Pons (tissue), 1 donor: ENCODE data around the gene NADK2.
A peak's percentile ranks its signal among the peaks of the same experiment; 100 is the strongest.

ENCODE experiments used
- DNase-seq: peaks from one replicate; pipeline ENCODE4 v3.0.0-alpha.2; 2016; ENCODE audit warnings: low spot score

NADK2 gene

DNA sequence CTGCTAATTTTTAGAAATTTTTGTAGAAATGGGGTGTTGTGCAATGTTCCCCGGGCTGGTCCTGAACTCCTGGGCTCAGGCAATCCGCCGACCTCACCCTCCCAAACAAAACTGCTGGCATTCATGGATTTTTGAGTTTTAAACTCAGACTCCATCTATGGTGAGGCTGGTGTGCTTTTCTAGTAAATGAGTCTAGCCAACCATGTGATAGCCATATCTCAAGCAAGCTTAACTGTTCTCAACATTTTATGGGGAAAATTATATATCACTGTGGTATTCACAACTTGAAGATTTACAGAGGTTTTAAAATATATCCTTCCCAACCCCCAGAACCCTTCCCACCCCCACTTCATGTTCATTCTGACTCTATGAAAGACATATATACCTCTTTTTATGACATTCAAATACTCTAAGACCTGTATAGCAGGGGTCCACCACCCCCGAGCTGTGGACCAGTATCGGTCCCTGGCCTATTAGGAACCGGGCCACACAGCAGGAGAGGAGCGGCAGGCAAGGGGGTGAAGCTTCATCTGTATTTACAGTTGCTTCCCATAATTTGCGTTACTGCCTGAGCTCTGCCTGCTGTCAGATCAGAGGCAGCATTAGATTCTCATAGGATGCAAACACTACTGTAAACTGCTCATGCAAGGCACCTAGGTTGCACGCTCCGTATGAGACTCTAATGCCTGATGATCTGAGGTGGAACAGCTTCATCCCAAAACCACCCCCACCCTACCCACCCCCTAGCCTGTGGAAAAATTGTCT, 4.5 kb upstream of the NADK2 start:
- no peak for DNase-seq

- DNase-seq, result no peak
These were observed 2.4 kb upstream of the NADK2 start for GRCh38 chr5:36244076-36244475.

DNA sequence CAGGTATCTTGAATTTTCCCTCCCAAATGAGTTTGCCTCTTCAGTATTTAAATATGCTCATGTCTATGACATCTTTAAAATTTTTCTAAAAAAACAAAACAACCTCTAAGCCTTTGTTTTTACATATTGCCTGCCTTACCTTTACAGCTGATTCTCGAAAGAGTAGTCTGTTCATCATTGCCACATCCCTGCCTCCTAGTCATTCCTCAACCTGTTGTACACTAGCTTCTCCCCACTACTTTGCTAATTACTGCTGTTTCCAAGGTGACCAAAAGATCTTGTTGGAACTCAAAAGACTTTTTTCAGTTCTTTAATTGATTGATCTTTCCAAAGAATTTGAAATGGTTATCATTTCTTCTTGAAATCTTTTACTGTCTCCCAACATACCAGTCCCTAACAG, 1.9 kb upstream of the NADK2 start:
- no peak for DNase-seq

- DNase-seq, result peak; percentile 43
These were observed 1.1 kb upstream of the NADK2 start for GRCh38 chr5:36242534-36243485.

- peak; percentile 65 for DNase-seq
These were observed 720 bp downstream of the NADK2 start for GRCh38 chr5:36240779-36241630.

DNA sequence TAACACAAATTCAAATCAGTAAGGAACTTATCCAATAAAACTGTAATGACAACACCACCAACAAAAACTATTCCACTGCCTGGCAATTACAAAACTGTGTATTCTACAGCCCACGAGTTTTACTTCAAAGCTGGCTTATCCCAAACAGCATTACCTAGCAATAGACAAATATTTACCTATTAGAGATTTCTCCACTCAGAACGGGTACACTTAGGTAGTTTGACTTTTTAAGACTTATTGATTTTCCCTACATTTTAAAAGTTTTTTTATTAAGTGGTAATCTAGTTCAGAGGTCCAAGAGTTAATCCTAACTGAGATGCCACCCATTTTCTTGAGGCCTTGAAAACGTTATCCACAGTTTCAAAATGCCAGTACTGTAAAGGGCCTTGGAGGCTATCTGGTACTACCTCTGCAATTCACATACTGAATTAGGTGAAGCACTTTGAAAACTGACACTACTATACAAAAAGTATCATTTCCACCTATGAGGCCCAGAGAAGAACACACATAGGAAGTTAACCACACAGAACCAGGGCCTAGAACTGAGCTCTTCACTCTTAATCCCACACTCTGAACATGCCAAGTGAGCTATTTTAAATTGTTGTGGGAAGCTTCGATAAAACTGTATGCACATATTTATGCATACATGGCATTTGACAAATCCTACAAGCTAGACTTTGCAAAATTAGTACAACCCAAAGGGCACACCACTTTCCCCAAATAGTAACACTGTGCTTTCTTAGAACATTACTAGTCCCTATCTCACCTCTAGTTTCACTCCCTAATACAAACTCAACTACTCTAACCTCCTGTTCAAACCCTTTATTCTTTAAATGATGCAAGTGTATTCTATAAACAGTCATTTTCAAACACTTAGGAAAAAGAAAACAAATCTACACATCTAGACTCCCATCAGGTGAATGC, 2.1 kb downstream of the NADK2 start:
- DNase-seq, result peak; percentile 21

DNA sequence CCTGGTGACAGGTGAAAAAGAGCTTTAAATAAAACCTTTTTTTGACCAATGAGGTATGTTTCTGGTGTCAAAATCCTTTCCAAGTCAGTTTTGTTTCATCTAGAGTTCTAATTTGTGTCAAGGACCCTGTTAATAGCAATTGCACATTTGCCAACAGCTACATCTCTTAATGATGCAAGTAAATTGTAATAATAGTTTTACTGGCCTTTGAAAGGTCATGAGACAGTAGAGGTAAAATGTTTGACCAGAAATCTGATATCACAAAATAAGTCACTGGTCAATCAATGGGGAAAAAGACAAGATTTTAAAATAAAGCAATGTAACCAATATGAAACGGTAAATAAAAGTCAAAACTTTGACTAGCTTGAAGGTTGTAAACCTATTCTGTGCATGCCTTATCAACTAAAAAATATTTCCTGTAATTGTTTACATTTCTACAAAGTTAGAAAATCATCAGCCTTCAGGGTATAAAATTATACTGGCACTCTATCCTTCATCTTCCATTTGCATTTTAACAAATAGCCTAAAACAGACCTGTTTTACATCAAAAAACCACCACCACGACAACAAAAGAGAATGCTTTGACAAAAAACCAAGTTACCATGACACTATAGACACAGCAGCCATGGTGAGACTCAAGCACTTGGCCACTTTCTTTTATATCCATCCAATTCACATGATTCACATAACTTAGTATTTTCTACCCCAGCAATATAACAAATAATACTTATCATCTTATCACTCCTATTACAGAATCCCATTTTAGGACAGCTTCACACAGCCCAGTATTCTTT, 3.0 kb downstream of the NADK2 start:
- DNase-seq, result peak; percentile 22

DNA sequence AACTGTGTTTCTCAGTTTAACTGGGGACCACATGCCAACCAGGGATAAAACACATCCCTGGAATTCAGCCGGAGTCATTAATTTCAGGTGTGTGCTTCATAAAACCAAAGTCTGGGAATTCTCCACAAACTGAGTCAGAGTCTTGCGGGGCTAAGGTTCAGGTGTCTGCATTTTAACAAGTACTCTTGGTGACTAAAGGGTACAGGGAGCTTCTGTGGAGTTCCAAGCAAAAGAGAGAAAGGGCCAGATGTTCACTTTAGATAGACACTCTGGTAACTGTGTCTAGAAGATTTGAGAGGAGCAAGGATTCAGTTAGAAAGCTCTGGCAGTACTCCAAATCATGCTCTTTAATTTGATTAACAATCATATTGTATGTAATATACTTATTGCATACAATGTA, 4.0 kb downstream of the NADK2 start:
- DNase-seq, result no peak

DNA sequence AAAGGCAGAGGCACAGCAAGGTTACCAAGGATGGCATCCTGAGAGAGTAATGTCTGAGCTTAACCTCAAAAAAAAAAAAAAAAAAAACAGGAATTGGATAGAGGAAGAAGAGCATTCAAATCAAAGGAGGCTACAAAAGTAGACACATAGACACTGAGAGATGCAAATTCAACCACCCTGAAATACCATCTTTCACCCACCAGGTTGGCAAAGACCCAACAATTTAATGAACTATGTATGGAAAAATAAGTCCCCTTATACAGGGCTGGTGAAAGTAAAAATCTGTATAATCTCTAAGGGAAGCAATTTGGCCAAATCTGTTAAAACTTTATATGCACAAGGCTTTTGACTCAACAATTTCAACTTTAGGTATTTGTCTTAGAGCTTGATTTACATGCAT, 4.9 kb downstream of the NADK2 start:
- no peak for DNase-seq

GRCh38 chr5:36232533-36232932, 9.2 kb downstream of the NADK2 start:
- no peak for DNase-seq

- DNase-seq, result no peak
These were observed 11.5 kb downstream of the NADK2 start for GRCh38 chr5:36230151-36230790.

DNA sequence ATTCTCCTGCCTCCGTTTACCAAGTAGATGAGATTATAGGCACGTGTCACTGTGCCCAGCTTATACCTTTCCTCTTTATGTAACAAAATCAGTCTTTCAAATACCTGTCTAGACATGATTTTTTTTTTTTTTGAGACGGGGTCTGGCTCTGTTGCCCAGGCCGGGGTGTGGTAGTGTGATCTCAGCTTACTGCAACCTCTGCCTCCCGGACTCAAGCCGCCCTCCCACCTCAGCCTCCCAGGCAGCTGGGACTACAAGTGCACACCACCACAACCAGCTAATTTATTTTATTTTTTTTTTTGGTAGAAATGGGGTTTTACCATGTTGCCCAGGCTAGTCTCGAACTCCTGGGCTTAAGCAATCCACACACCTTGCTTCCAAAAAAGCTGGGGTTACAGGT, 13.2 kb downstream of the NADK2 start:
- DNase-seq, result no peak

GRCh38 chr5:36227046-36227445, 14.7 kb downstream of the NADK2 start:
- DNase-seq, result no peak

GRCh38 chr5:36222620-36223019, 19.1 kb downstream of the NADK2 start:
- DNase-seq, result no peak

DNA sequence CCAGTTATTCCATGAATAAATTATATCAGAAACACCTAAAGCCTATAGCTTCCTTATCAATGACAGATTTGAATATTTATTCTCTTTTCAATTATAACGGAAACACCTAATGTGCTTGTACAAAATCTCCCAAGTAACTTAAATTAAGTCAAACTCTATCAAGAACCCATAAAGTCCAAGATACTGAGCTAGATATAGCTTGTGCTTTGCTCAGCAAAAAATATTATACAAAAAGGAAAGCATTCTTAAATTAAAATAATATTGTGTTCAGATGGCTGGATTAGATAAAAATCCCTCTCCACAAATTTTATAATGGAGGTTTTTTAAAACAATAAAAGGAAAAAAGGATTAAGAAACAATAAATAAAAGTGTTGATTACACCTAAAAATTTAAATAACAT, 23.7 kb downstream of the NADK2 start:
- DNase-seq, result no peak

GRCh38 chr5:36217567-36217966, 24.2 kb downstream of the NADK2 start:
- no peak for DNase-seq

DNA sequence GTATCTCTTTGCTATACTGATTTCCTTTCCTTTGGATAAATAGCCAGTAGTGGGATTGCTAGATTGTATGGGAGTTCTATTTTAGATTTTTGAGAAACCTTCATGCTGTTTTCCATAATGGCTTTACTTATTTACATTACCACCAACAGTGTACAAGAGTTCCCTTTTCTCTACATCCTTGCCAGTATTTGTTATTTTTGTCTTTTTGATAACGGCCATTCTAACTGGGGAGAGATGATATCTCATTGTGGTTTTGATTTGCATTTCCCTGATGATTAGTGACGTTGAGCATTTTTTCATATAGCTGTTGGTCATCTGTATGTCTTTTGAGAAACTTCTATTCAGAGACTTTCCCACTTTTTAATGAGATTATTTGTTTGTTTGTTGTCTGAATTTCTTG, 25.8 kb downstream of the NADK2 start:
- no peak for DNase-seq

GRCh38 chr5:36214436-36214835, 27.3 kb downstream of the NADK2 start:
- no peak for DNase-seq

GRCh38 chr5:36209664-36210063, 32.1 kb downstream of the NADK2 start:
- DNase-seq, result no peak

DNA sequence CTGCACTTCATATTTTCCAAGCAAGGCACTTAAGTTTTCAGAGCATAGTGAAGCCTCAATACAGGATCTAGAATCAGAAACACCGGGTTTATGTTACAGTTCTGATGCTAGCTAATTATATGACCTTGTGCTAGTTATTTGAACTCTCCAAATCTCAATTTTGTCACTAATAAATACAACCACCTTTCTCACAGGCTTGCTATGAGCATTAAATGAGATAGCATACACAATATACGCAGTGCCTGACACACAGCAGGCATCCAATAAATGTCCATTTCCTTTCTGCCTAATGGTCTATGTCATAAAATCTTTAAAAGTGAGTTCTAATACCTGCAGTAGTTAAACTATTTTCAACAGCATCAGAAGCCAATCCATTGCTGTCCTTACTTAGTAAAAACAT, 32.9 kb downstream of the NADK2 start:
- no peak for DNase-seq
